ENCODE measurements around the gene TKTL2.

- TF ChIP-seq CTCF (IDR thresholded peaks at IDR 0.05) (no peak), POLR2AphosphoS5 (IDR thresholded peaks at IDR 0.05; ENCODE audit: low read depth, low read length) (no peak), REST (IDR thresholded peaks at IDR 0.05; ENCODE audit: insufficient read depth in 1 of 2, low read depth in 2 of 2, low read length in 1 of 2) (no peak), SIN3A (IDR thresholded peaks at IDR 0.05; ENCODE audit: borderline replicate concordance, insufficient read depth, low read depth, low read length) (no peak)
Observed at GRCh38 chr4:163476761-163477438, 3.3 kb upstream of the TKTL2 start.

Measured in Panc1 (cell line).